HAP-1 (cell line): Measurements from ENCODE around the gene LONP1.
"Not testable (repeated sequence)": the region's sequence is repeated elsewhere in the genome, so short reads cannot be mapped to it uniquely, and the experiment has no call there.

Experiments
- DNase-seq, 2 experiments: peaks; one replicate each; pipeline ENCODE4 v3.0.0-alpha.2; 2016 to 2020; ENCODE audit warnings: low spot score in 2 of 2
- H3K27me3 ChIP-seq: fragments of 250-450 bp; sonication (Bioruptor Pico); 2 replicates; pipeline ENCODE4 v1.5.1; 2020; ENCODE audit warnings: low read depth, mild to moderate bottlenecking, moderate library complexity
- H3K36me3 ChIP-seq: fragments of 250-450 bp; sonication (Bioruptor Pico); replicated peaks from 2 replicates; pipeline ENCODE4 v1.5.1; 2020; ENCODE audit warnings: mild to moderate bottlenecking
- H3K4me1 ChIP-seq: fragments of 250-450 bp; sonication (Bioruptor Pico); 2 replicates; pipeline ENCODE4 v1.5.1; 2020; ENCODE audit warnings: mild to moderate bottlenecking
- H3K4me3 ChIP-seq: fragments of 250-450 bp; sonication (Bioruptor Pico); 2 replicates; pipeline ENCODE4 v1.5.1; 2020; ENCODE audit warnings: mild to moderate bottlenecking, moderate library complexity
- H3K9me3 ChIP-seq: fragments of 250-450 bp; sonication (Bioruptor Pico); 2 replicates; pipeline ENCODE4 v1.5.1; 2020; ENCODE audit warnings: mild to moderate bottlenecking, moderate library complexity
- in situ Hi-C: fragments of 300-500 bp; cut with MboI; formaldehyde crosslinking; loops from 3 replicates; pipeline ENCODE4 v1.14.3; 2020; ENCODE audit warnings: low sequenced_read_pairs, inconsistent platforms, mixed read lengths

LONP1 gene

GRCh38 chr19:5691822-5692722 lies 27.9 kb downstream of the LONP1 start:
- in situ Hi-C loops: no loop called here
- peaks cover 69% of the 10 kb centered on the region for H3K36me3 ChIP-seq

GRCh38 chr19:5690955-5691821 lies 28.8 kb downstream of the LONP1 start:
- peak; percentile 27 to 76 for DNase-seq
- in situ Hi-C loops: no loop called here
- Histone ChIP-seq H3K36me3 (peaks cover 60% of the 10 kb centered on the region), H3K4me3 (peak overlapping the region; percentile 98), H3K27me3 (no peaks in the 10 kb centered on the region), H3K9me3 (no peaks in the 10 kb centered on the region), H3K4me1 (peaks cover 14% of the 10 kb centered on the region)

More at GRCh38 chr19:5691822-5692722, 27.9 kb downstream of the LONP1 start:
- peaks cover 10% of the 10 kb centered on the region for H3K4me1 ChIP-seq
- H3K4me3 ChIP-seq: peak overlapping the region; percentile 98
- no peaks in the 10 kb centered on the region for H3K27me3 ChIP-seq
- peak in 1 of 2 experiments; percentile 55 for DNase-seq
- no peaks in the 10 kb centered on the region for H3K9me3 ChIP-seq

GRCh38 chr19:5690125-5690954 lies 29.6 kb downstream of the LONP1 start, which contains the start of gene RPL36:
RPL36 (plus strand) TSS chr19:5690295; CDS start chr19:5690508, 213 bp downstream.
- no peaks in the 10 kb centered on the region for H3K9me3 ChIP-seq
- H3K36me3 ChIP-seq: peaks cover 52% of the 10 kb centered on the region
- DNase-seq: peak; percentile 92 to 99
- peaks cover 14% of the 10 kb centered on the region for H3K4me1 ChIP-seq
- H3K4me3 ChIP-seq: peak within 1 kb of the TSS; percentile 98
- in situ Hi-C loops: no loop called here
- no peaks in the 10 kb centered on the region for H3K27me3 ChIP-seq

GRCh38 chr19:5688262-5688881 lies 31.6 kb downstream of the LONP1 start:
- H3K27me3 ChIP-seq, H3K4me3 ChIP-seq, H3K9me3 ChIP-seq, in situ Hi-C loops, DNase-seq: not testable (repeated sequence)
- peaks cover 14% of the 10 kb centered on the region for H3K4me1 ChIP-seq
- H3K36me3 ChIP-seq: peaks cover 32% of the 10 kb centered on the region

- peaks cover 24% of the 10 kb centered on the region for H3K36me3 ChIP-seq
- no peak for DNase-seq
- in situ Hi-C loops: no loop called here
- H3K9me3 ChIP-seq: no peaks in the 10 kb centered on the region
- peak overlapping the region; percentile 54 for H3K4me3 ChIP-seq
- no peaks in the 10 kb centered on the region for H3K27me3 ChIP-seq
- H3K4me1 ChIP-seq: peaks cover 13% of the 10 kb centered on the region
Measured at GRCh38 chr19:5687360-5688198, 32.4 kb downstream of the LONP1 start.

GRCh38 chr19:5686647-5687359 lies 33.1 kb downstream of the LONP1 start:
- in situ Hi-C loops: no loop called here
- H3K4me1 ChIP-seq: peaks cover 7% of the 10 kb centered on the region
- no peaks in the 10 kb centered on the region for H3K27me3 ChIP-seq
- peak overlapping the region; percentile 54 for H3K4me3 ChIP-seq
- no peaks in the 10 kb centered on the region for H3K9me3 ChIP-seq
- peaks cover 16% of the 10 kb centered on the region for H3K36me3 ChIP-seq
- DNase-seq: peak; percentile 87 to 100

- no peak for DNase-seq
- Histone ChIP-seq H3K4me1 (peaks cover 7% of the 10 kb centered on the region), H3K4me3 (peak overlapping the region; percentile 54), H3K27me3 (no peaks in the 10 kb centered on the region), H3K36me3 (peaks cover 11% of the 10 kb centered on the region), H3K9me3 (no peaks in the 10 kb centered on the region)
- in situ Hi-C loops: no loop called here
Measured at GRCh38 chr19:5686326-5686646, 33.7 kb downstream of the LONP1 start.

- H3K27me3 ChIP-seq: no peaks in the 10 kb centered on the region
- in situ Hi-C loops: no loop called here
- peaks cover 9% of the 10 kb centered on the region for H3K4me1 ChIP-seq
- H3K4me3 ChIP-seq: no peak overlapping the region
- no peaks in the 10 kb centered on the region; the same call in 1 of the 2 replicates for H3K36me3 ChIP-seq
- H3K9me3 ChIP-seq: no peaks in the 10 kb centered on the region
- DNase-seq: no peak
Measured at GRCh38 chr19:5684694-5685430, 35.1 kb downstream of the LONP1 start.

GRCh38 chr19:5683177-5683886 lies 36.6 kb downstream of the LONP1 start:
- no peaks in the 10 kb centered on the region for H3K27me3 ChIP-seq
- in situ Hi-C loops: no loop called here
- no peaks in the 10 kb centered on the region for H3K9me3 ChIP-seq
- H3K36me3 ChIP-seq: peaks cover under 1% of the 10 kb centered on the region; the same call in 1 of the 2 replicates
- peaks cover 13% of the 10 kb centered on the region for H3K4me1 ChIP-seq
- no peak for DNase-seq
- H3K4me3 ChIP-seq: no peak overlapping the region

- Histone ChIP-seq H3K4me1 (peaks cover 10% of the 10 kb centered on the region), H3K9me3 (no peaks in the 10 kb centered on the region), H3K27me3 (no peaks in the 10 kb centered on the region), H3K36me3 (peaks cover 3% of the 10 kb centered on the region; the same call in 1 of the 2 replicates), H3K4me3 (no peak overlapping the region)
- no peak for DNase-seq
- in situ Hi-C loops: no loop called here
Measured at GRCh38 chr19:5682107-5682482, 37.9 kb downstream of the LONP1 start.
